ENCODE measurements around the gene MARK3. TPM values are rescaled to one million over a fixed set of nuclear protein-coding genes. Genes with fewer than 3 reads are reported as not detected.
A peak's percentile ranks its signal among the peaks of the same experiment; 100 is the strongest.

The MARK3 gene
- total and polyA plus RNA-seq, 2 of the 13 experiments (the other 11 are each of a cell fraction or from before 2014, with no cell fraction given), result 47.7 to 56.6 TPM

DNA sequence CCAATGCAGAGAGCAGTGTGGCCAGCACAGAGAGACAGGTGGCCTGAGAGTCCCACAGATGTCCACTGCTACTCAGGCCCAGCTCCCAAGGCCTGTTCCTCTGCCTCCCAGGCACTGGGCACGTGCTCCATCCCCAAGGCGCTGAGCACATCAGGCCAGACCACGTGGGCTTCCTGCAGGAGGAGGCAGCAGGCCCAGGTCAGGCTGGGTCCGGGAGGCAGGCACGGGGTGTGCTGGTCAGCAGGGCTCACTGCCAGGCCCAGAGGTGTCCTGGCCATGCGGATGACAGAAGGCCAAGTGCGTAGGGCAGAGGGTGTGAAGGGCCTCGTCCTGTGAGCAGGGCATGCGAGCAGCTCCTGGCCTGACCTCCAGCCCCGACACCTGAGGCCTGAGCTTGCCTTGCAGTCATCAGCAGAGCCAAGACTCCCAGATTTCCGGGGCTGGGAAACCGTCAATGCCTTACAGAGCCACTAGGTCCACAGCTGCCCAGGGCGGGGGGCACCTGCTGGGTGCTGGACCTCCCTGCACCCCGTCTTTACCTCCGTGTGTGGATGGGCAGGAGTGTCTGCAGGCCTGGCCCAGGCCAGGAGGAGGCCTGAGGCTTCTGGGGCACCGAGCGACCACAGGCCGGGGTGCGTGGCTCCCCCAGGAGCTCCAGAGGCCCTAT is 158.6 kb downstream of the MARK3 start (continued):
- TF ChIP-seq, protein P1, sequence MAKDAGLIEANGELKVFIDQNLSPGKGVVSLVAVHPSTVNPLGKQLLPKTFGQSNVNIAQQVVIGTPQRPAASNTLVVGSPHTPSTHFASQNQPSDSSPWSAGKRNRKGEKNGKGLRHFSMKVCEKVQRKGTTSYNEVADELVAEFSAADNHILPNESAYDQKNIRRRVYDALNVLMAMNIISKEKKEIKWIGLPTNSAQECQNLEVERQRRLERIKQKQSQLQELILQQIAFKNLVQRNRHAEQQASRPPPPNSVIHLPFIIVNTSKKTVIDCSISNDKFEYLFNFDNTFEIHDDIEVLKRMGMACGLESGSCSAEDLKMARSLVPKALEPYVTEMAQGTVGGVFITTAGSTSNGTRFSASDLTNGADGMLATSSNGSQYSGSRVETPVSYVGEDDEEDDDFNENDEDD (CRISPR knock-in tag; IDR thresholded peaks at IDR 0.05; ENCODE audit: borderline replicate concordance), result peak; percentile 43; the same call in 1 of the 2 replicates
- no peak for TF ChIP-seq ZFP37 (CRISPR knock-in tag; IDR thresholded peaks at IDR 0.05; ENCODE audit: borderline replicate concordance)
- peak; percentile 35; the same call in 1 of the 2 replicates for TF ChIP-seq NRL (CRISPR knock-in tag; IDR thresholded peaks at IDR 0.05; ENCODE audit: borderline replicate concordance)
- no peak for TF ChIP-seq NONO (IDR thresholded peaks at IDR 0.05)
- TF ChIP-seq NONO (CRISPR knock-in tag; conservative IDR thresholded peaks at IDR 0.05), result no peak
- no peak for TF ChIP-seq ZNF354B (CRISPR knock-in tag; IDR thresholded peaks at IDR 0.05)
- no peak for TF ChIP-seq ZFP1 (CRISPR knock-in tag; IDR thresholded peaks at IDR 0.05)
- TF ChIP-seq, protein P2, sequence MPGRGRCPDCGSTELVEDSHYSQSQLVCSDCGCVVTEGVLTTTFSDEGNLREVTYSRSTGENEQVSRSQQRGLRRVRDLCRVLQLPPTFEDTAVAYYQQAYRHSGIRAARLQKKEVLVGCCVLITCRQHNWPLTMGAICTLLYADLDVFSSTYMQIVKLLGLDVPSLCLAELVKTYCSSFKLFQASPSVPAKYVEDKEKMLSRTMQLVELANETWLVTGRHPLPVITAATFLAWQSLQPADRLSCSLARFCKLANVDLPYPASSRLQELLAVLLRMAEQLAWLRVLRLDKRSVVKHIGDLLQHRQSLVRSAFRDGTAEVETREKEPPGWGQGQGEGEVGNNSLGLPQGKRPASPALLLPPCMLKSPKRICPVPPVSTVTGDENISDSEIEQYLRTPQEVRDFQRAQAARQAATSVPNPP (CRISPR knock-in tag; IDR thresholded peaks at IDR 0.05), result no peak
- no peak for TF ChIP-seq HHEX (CRISPR knock-in tag; IDR thresholded peaks at IDR 0.05)
- TF ChIP-seq CEBPB (IDR thresholded peaks at IDR 0.05; ENCODE audit: borderline replicate concordance, low read depth, low read length), result no peak
- TF ChIP-seq, protein P3, sequence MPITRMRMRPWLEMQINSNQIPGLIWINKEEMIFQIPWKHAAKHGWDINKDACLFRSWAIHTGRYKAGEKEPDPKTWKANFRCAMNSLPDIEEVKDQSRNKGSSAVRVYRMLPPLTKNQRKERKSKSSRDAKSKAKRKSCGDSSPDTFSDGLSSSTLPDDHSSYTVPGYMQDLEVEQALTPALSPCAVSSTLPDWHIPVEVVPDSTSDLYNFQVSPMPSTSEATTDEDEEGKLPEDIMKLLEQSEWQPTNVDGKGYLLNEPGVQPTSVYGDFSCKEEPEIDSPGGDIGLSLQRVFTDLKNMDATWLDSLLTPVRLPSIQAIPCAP (CRISPR knock-in tag; IDR thresholded peaks at IDR 0.05; ENCODE audit: low read depth), result no peak
- TF ChIP-seq MIER2 (CRISPR knock-in tag; IDR thresholded peaks at IDR 0.05), result no peak
- no peak for TF ChIP-seq ZNF598 (CRISPR knock-in tag; IDR thresholded peaks at IDR 0.05; ENCODE audit: borderline replicate concordance)
- TF ChIP-seq ARNT (IDR thresholded peaks at IDR 0.05), result no peak
- peak; percentile 58; the same call in 1 of the 2 replicates for TF ChIP-seq RNF2 (conservative IDR thresholded peaks at IDR 0.05; ENCODE audit: low read depth)
- TF ChIP-seq, protein P4, sequence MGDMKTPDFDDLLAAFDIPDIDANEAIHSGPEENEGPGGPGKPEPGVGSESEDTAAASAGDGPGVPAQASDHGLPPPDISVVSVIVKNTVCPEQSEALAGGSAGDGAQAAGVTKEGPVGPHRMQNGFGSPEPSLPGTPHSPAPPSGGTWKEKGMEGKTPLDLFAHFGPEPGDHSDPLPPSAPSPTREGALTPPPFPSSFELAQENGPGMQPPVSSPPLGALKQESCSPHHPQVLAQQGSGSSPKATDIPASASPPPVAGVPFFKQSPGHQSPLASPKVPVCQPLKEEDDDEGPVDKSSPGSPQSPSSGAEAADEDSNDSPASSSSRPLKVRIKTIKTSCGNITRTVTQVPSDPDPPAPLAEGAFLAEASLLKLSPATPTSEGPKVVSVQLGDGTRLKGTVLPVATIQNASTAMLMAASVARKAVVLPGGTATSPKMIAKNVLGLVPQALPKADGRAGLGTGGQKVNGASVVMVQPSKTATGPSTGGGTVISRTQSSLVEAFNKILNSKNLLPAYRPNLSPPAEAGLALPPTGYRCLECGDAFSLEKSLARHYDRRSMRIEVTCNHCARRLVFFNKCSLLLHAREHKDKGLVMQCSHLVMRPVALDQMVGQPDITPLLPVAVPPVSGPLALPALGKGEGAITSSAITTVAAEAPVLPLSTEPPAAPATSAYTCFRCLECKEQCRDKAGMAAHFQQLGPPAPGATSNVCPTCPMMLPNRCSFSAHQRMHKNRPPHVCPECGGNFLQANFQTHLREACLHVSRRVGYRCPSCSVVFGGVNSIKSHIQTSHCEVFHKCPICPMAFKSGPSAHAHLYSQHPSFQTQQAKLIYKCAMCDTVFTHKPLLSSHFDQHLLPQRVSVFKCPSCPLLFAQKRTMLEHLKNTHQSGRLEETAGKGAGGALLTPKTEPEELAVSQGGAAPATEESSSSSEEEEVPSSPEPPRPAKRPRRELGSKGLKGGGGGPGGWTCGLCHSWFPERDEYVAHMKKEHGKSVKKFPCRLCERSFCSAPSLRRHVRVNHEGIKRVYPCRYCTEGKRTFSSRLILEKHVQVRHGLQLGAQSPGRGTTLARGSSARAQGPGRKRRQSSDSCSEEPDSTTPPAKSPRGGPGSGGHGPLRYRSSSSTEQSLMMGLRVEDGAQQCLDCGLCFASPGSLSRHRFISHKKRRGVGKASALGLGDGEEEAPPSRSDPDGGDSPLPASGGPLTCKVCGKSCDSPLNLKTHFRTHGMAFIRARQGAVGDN (CRISPR knock-in tag; IDR thresholded peaks at IDR 0.05), result peak; percentile 97
- no peak for TF ChIP-seq FOSL2 (CRISPR knock-in tag; IDR thresholded peaks at IDR 0.05)
- TF ChIP-seq KDM5A (IDR thresholded peaks at IDR 0.05; ENCODE audit: borderline replicate concordance, low read length), result no peak
- no peak for TF ChIP-seq HOXA5 (CRISPR knock-in tag; IDR thresholded peaks at IDR 0.05)
- TF ChIP-seq ZNF713 (CRISPR knock-in tag; IDR thresholded peaks at IDR 0.05), result no peak
